ENCODE results near the gene BCL11A.

GRCh38 chr2:60504049-60504448 is 49.4 kb downstream of the BCL11A start:
- TF ChIP-seq CTCF (IDR thresholded peaks at IDR 0.05) (no peak), POLR2A (IDR thresholded peaks at IDR 0.05) (no peak)
